Glutamatergic neuron (in vitro differentiated cells): Measurements from ENCODE around the gene AP2A1. TPM values are rescaled to one million over a fixed set of nuclear protein-coding genes. Genes with fewer than 3 reads are reported as not detected.

Experiments used
- DNase-seq: peaks from one replicate; pipeline ENCODE4 v3.0.0; 2022
- H3K27ac Mint-ChIP-seq: one replicate; pipeline ENCODE4 v1.8.0; 2020; ENCODE audit warnings: mild to moderate bottlenecking, mixed read lengths, inconsistent platforms; ENCODE audit not compliant: unreplicated experiment
- H3K27me3 Mint-ChIP-seq: one replicate; pipeline ENCODE4 v1.8.0; 2020; ENCODE audit warnings: mild to moderate bottlenecking, moderate library complexity, mixed read lengths, inconsistent platforms; ENCODE audit not compliant: unreplicated experiment
- H3K36me3 Mint-ChIP-seq: one replicate; pipeline ENCODE4 v1.8.0; 2020; ENCODE audit warnings: mild to moderate bottlenecking, mixed read lengths, inconsistent platforms; ENCODE audit not compliant: unreplicated experiment
- H3K4me1 Mint-ChIP-seq: one replicate; pipeline ENCODE4 v1.8.0; 2020; ENCODE audit warnings: mild to moderate bottlenecking, low read depth, mixed read lengths, inconsistent platforms; ENCODE audit not compliant: unreplicated experiment
- H3K4me3 Mint-ChIP-seq: one replicate; pipeline ENCODE4 v1.8.0; 2020; ENCODE audit warnings: mild to moderate bottlenecking, mixed read lengths, inconsistent platforms; ENCODE audit not compliant: unreplicated experiment
- H3K9me3 Mint-ChIP-seq: one replicate; pipeline ENCODE4 v1.8.0; 2020; ENCODE audit warnings: mild to moderate bottlenecking, moderate library complexity, mixed read lengths, inconsistent platforms; ENCODE audit not compliant: unreplicated experiment
- total RNA-seq: library from RNA; stranded (reverse); fragmentation: NEBNext Ultra II Directional; extraction: Animal tissue kit (Norgen Biotek cat#: 25700); gene quantifications from one replicate; pipeline ENCODE4 v1.2.1, GENCODE V29; 2021; ENCODE audit not compliant: unreplicated experiment
- TF ChIP-seq, protein P1 (sequence below): fragments of 200-600 bp; sonication (generic); IDR thresholded peaks from one replicate; pipeline ENCODE4 v1.5.0; 2021; ENCODE audit not compliant: partially characterized antibody, unreplicated experiment

AP2A1 gene
- total RNA-seq, 1 donor from 2014 or later: 175 TPM

DNA sequence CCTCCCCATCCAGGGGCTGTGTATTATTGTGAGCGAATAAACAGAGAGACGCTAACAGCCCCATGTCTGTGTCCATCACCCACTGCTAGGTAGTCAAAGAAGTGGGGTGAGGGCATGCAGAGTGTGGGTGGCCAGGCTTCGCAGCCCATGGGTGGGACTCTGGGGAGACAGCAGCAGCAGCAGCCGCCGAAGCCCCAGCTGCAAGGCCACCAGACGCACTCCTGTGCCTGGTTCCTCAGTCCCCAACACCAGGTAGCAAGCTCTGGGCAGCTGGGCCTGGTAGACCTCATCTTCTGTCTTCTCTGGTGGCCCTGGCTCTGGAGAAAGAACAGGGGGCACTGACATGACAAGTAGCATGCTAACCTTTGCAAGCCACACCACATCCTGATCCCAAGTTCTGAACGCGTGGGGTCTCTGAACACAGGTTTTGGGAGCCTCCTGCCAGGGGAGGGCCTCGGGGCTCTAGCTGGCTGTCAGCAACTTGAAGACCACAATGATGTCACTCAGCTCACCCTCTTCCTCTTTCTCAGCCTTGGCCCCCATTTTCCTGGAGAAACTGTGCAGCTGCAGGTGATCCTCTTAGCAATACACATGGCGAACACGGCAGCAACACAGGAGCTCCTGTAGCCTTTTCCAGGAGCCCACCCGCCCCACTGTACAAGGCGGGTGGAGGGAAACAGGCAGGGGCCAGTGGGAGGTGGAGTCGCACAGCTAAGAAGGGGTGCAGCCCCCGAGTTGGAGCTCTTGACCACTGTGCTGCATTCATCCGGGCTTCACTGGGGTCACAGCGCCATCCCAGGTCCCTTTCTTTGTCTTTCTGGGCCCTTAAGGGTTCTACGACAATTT, 40.5 kb downstream of the AP2A1 start:
- TF ChIP-seq, protein P1, sequence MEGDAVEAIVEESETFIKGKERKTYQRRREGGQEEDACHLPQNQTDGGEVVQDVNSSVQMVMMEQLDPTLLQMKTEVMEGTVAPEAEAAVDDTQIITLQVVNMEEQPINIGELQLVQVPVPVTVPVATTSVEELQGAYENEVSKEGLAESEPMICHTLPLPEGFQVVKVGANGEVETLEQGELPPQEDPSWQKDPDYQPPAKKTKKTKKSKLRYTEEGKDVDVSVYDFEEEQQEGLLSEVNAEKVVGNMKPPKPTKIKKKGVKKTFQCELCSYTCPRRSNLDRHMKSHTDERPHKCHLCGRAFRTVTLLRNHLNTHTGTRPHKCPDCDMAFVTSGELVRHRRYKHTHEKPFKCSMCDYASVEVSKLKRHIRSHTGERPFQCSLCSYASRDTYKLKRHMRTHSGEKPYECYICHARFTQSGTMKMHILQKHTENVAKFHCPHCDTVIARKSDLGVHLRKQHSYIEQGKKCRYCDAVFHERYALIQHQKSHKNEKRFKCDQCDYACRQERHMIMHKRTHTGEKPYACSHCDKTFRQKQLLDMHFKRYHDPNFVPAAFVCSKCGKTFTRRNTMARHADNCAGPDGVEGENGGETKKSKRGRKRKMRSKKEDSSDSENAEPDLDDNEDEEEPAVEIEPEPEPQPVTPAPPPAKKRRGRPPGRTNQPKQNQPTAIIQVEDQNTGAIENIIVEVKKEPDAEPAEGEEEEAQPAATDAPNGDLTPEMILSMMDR: no peak
- Mint-ChIP-seq H3K4me1 (peaks cover 9% of the 10 kb centered on the region), H3K36me3 (peaks cover 4% of the 10 kb centered on the region), H3K27me3 (peaks cover 5% of the 10 kb centered on the region), H3K9me3 (peaks cover 9% of the 10 kb centered on the region), H3K27ac (no peak overlapping the region), H3K4me3 (no peak overlapping the region)
- DNase-seq: no peak

DNA sequence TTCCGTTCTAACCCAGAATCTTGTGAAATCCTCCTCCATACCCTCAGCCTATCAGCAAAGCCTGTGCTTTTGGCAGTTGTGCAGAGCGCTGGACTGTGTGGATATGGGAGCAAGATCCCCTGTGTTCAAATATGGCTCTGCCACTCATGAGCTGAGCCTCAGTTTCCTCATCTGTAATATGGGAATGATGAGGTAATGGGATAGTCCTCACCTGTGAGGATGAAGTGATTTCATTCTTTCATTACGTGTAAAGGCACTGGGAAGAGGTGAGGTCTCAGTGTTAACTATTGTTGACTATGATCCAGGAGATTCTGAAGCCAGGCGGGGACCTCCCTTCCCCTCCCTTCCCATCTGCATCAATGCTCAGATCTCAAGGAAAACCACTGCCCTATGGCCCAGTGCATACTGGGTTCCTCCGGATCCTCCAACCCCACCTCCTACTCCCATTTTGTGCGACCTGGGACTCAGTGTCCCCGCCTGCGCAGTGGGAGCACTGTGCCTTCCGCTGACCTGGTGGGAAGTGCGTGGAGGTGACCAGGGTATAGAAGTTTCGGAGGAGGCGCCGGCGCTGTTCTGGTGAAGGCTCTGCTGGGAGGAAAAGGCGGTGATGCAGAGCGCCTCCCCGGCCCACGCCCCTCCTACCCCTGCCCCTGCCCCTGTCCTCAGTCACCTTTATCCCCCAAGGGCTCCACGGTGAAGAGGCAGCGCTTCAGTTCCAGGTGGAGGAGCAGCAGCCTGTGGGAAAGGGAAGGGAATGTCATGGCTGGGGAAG, 41.3 kb downstream of the AP2A1 start:
- Mint-ChIP-seq H3K27ac (no peak overlapping the region), H3K4me3 (no peak overlapping the region)

DNA sequence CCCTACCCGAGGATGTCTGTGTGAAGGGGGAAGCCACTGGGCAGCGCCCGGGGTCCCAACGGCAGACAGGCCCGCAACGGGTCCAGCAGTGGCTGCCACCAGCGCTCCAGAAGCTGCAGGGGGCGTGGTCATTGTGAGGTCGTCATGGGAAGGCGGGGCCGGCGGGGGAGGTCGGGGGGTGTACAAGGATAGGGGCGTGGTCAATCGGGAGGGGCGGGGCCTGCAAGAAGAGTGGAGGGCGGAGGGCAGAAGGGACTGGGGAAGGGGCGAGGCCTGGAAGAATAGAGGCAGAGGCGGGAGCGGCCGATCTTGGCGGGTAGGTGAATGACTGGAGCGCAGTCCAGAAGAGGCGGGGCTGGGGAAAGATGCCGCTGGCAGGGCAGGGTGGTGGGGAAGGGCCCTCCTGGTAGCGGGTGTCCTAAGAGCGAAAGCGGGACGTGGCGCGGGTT, 41.9 kb downstream of the AP2A1 start:
- peak overlapping the region; percentile 90 for H3K4me3 Mint-ChIP-seq
- H3K27me3 Mint-ChIP-seq: peaks cover 5% of the 10 kb centered on the region
- peak; percentile 98 for DNase-seq
- peaks cover 9% of the 10 kb centered on the region for H3K9me3 Mint-ChIP-seq
- no peaks in the 10 kb centered on the region for H3K36me3 Mint-ChIP-seq
- peak overlapping the region; percentile 52 for H3K27ac Mint-ChIP-seq
- TF ChIP-seq, protein P1: no peak
- peaks cover 6% of the 10 kb centered on the region for H3K4me1 Mint-ChIP-seq

More for the DNA sequence above, 41.3 kb downstream of the AP2A1 start:
- peaks cover 4% of the 10 kb centered on the region for H3K36me3 Mint-ChIP-seq
- TF ChIP-seq, protein P1: no peak
- peaks cover 6% of the 10 kb centered on the region for H3K4me1 Mint-ChIP-seq
- no peak for DNase-seq
- peaks cover 5% of the 10 kb centered on the region for H3K27me3 Mint-ChIP-seq
- peaks cover 7% of the 10 kb centered on the region for H3K9me3 Mint-ChIP-seq

DNA sequence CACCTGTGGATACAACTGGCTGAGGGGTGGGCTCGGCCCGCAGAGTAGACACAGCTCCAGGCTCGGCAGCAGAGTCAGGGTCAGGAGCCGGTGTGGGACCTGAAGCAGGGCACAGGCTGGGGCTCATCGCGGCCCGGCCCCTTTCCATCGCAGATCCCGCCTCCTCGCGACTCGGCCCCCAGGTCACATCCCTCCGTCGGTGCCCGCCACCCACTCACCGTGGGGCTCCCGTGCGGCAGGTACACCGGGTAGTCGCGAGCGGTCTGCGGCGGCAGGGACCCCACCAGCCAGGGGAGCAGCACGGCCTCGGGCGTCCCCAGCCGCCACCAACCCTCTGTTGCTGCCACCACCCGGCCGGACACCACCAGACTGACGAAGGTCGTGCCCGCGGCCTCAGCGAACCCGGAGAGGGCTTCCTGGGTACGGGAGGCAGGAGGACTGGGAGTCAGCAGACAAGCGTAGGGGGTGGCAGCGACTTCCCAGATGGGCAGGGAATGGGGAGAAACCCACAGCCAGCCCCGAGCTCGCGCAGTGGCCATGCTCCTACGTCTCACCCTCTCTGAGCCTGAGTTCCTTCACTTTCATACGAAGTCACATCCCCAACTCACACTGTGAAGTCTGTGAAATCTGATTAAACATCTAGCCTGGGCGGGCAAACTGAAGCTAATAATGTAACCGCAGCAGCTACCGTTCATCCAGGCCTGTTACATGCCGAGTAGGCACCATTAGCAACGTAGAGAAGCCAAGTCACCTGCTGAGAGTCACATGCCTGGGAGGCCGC, 42.5 kb downstream of the AP2A1 start:
- Mint-ChIP-seq H3K36me3 (no peaks in the 10 kb centered on the region), H3K9me3 (peaks cover 9% of the 10 kb centered on the region), H3K4me1 (peaks cover 6% of the 10 kb centered on the region), H3K27me3 (peaks cover 7% of the 10 kb centered on the region), H3K27ac (peak overlapping the region; percentile 62), H3K4me3 (peak overlapping the region; percentile 90)
- TF ChIP-seq, protein P1: no peak
- peak; percentile 65 for DNase-seq
